HG02759 (cell line): ENCODE results near the gene PSORS1C1.
"Not testable (repeated sequence)": the region's sequence is repeated elsewhere in the genome, so short reads cannot be mapped to it uniquely, and the experiment has no call there.

Experiments used
- ATAC-seq: cut with Tn5 transposase; IDR thresholded peaks from one replicate; pipeline ENCODE4 v1.9.1; 2021; ENCODE audit warnings: mild to moderate bottlenecking, moderate library complexity; ENCODE audit not compliant: unreplicated experiment

The PSORS1C1 gene

GRCh38 chr6:31174378-31174777 lies 59.8 kb downstream of the PSORS1C1 start:
- no peak for ATAC-seq

- no peak for ATAC-seq
Observed at GRCh38 chr6:31175971-31176370, 61.4 kb downstream of the PSORS1C1 start.

GRCh38 chr6:31178143-31179041 lies 63.8 kb downstream of the PSORS1C1 start:
- no peak for ATAC-seq

GRCh38 chr6:31179042-31179386 lies 64.4 kb downstream of the PSORS1C1 start:
- ATAC-seq, result no peak

GRCh38 chr6:31179896-31180295 lies 65.3 kb downstream of the PSORS1C1 start:
- ATAC-seq, result no peak

GRCh38 chr6:31180500-31180899 lies 65.9 kb downstream of the PSORS1C1 start:
- ATAC-seq, result no peak

GRCh38 chr6:31183287-31183686 lies 68.7 kb downstream of the PSORS1C1 start:
- ATAC-seq, result not testable (repeated sequence)

- ATAC-seq, result not testable (repeated sequence)
Observed at GRCh38 chr6:31183859-31184258, 69.3 kb downstream of the PSORS1C1 start.

- ATAC-seq, result not testable (repeated sequence)
Observed at GRCh38 chr6:31185695-31186051, 71.1 kb downstream of the PSORS1C1 start.

GRCh38 chr6:31186052-31186734 lies 71.6 kb downstream of the PSORS1C1 start:
- ATAC-seq, result no peak

GRCh38 chr6:31187780-31188194 lies 73.2 kb downstream of the PSORS1C1 start:
- no peak for ATAC-seq

- ATAC-seq, result not testable (repeated sequence)
Observed at GRCh38 chr6:31189223-31189622, 74.6 kb downstream of the PSORS1C1 start.
